HCT116 (cell line): ENCODE results near the gene ALDOA.

Experiments used
- CBX3 ChIP-seq: IDR thresholded peaks from 2 replicates; pipeline ENCODE4 v1.6.1; 2012; ENCODE audit warnings: low read depth
- CEBPB ChIP-seq: IDR thresholded peaks from 2 replicates; pipeline ENCODE4 v1.6.1; 2012; ENCODE audit warnings: low read depth
- CTCF ChIP-seq, 3 experiments: fragments of 200-600 bp in 1 of 3; sonication (generic) in 1 of 3; IDR thresholded peaks in 2 of 3; conservative IDR thresholded peaks in 1 of 3; 2 replicates each; pipeline ENCODE4 v1.5.1; 2012 to 2017; ENCODE audit warnings: low read depth in 2 of 3, low read length in 2 of 3, antibody characterized with exemption in 1 of 3, borderline replicate concordance in 1 of 3, control low read depth in 1 of 3, mild to moderate bottlenecking in 1 of 3, mixed read lengths in 1 of 3, mixed run types in 1 of 3, moderate library complexity in 1 of 3; ENCODE audit not compliant: insufficient read depth in 1 of 3
- EZH2phosphoT487 ChIP-seq: fragments of 200-600 bp; IDR thresholded peaks from 2 replicates; pipeline ENCODE4 v1.6.1; 2018; ENCODE audit warnings: antibody characterized with exemption, borderline replicate concordance
- FOSL1 ChIP-seq: IDR thresholded peaks from 2 replicates; pipeline ENCODE4 v1.6.1; 2012; ENCODE audit warnings: low read depth
- JUND ChIP-seq: IDR thresholded peaks from 2 replicates; pipeline ENCODE4 v1.6.1; 2012
- POLR2A ChIP-seq: IDR thresholded peaks from 2 replicates; pipeline ENCODE4 v1.7.0; 2011; ENCODE audit warnings: borderline replicate concordance; ENCODE audit not compliant: insufficient read depth, insufficient read length; ENCODE audit errors: extremely low read depth
- POLR2AphosphoS5 ChIP-seq: IDR thresholded peaks from 2 replicates; pipeline ENCODE4 v1.6.1; 2011; ENCODE audit warnings: mild to moderate bottlenecking, low read depth, low read length, moderate library complexity
- RAD21 ChIP-seq: IDR thresholded peaks from 2 replicates; pipeline ENCODE4 v1.6.1; 2012; ENCODE audit warnings: low read depth, mild to moderate bottlenecking
- SP1 ChIP-seq: IDR thresholded peaks from 2 replicates; pipeline ENCODE4 v1.6.1; 2012; ENCODE audit warnings: low read depth
- TF ChIP-seq, protein P1 (sequence below): IDR thresholded peaks from 2 replicates; pipeline ENCODE4 v1.6.1; 2011; ENCODE audit warnings: mild to moderate bottlenecking, low read length, moderate library complexity; ENCODE audit not compliant: insufficient replicate concordance; ENCODE audit errors: extremely low read depth
- TF ChIP-seq, protein P2 (sequence below): IDR thresholded peaks from 2 replicates; pipeline ENCODE4 v1.6.1; 2012
- TF ChIP-seq, protein P3 (sequence below): IDR thresholded peaks from 2 replicates; pipeline ENCODE4 v1.6.1; 2012

GRCh38 chr16:30053376-30054015 lies 12.1 kb upstream of the ALDOA start:
- TF ChIP-seq CTCF (IDR thresholded peaks at IDR 0.05 in 2 of 3, conservative IDR thresholded peaks at IDR 0.05 in 1 of 3; ENCODE audit: borderline replicate concordance in 1 of 3, insufficient read depth in 1 of 3, low read depth in 2 of 3, low read length in 2 of 3) = no peak
- TF ChIP-seq, protein P1, sequence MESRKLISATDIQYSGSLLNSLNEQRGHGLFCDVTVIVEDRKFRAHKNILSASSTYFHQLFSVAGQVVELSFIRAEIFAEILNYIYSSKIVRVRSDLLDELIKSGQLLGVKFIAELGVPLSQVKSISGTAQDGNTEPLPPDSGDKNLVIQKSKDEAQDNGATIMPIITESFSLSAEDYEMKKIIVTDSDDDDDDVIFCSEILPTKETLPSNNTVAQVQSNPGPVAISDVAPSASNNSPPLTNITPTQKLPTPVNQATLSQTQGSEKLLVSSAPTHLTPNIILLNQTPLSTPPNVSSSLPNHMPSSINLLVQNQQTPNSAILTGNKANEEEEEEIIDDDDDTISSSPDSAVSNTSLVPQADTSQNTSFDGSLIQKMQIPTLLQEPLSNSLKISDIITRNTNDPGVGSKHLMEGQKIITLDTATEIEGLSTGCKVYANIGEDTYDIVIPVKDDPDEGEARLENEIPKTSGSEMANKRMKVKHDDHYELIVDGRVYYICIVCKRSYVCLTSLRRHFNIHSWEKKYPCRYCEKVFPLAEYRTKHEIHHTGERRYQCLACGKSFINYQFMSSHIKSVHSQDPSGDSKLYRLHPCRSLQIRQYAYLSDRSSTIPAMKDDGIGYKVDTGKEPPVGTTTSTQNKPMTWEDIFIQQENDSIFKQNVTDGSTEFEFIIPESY = no peak
- TF ChIP-seq, protein P2, sequence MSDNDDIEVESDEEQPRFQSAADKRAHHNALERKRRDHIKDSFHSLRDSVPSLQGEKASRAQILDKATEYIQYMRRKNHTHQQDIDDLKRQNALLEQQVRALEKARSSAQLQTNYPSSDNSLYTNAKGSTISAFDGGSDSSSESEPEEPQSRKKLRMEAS = no peak
- TF ChIP-seq FOSL1 = no peak
- TF ChIP-seq, protein P3, sequence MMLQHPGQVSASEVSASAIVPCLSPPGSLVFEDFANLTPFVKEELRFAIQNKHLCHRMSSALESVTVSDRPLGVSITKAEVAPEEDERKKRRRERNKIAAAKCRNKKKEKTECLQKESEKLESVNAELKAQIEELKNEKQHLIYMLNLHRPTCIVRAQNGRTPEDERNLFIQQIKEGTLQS = no peak
- no peak for TF ChIP-seq SP1
- TF ChIP-seq CBX3 = no peak
- TF ChIP-seq POLR2AphosphoS5 = no peak; the same call in 1 of the 2 replicates
- no peak for TF ChIP-seq RAD21
- TF ChIP-seq CEBPB = no peak
- TF ChIP-seq JUND = no peak
- TF ChIP-seq EZH2phosphoT487 = no peak
- no peak for TF ChIP-seq POLR2A
